Neural crest cell (in vitro differentiated cells): ENCODE results near the gene LST1. TPM values are rescaled to one million over a fixed set of nuclear protein-coding genes. Genes with fewer than 3 reads are reported as not detected.

Experiments
- DNase-seq: peaks from one replicate; pipeline ENCODE4 v3.0.0; 2021; ENCODE audit warnings: low read depth, mixed read lengths, low spot score
- H3K27ac Mint-ChIP-seq: one replicate; pipeline ENCODE4 v1.8.0; 2021; ENCODE audit warnings: mild to moderate bottlenecking, mixed read lengths; ENCODE audit not compliant: unreplicated experiment
- H3K27me3 Mint-ChIP-seq: 2 replicates; pipeline ENCODE4 v1.8.0; 2021; ENCODE audit warnings: low read depth, mild to moderate bottlenecking, mixed read lengths
- H3K36me3 Mint-ChIP-seq: 2 replicates; pipeline ENCODE4 v1.8.0; 2021; ENCODE audit warnings: low read depth, mild to moderate bottlenecking, mixed read lengths
- H3K4me1 Mint-ChIP-seq: 2 replicates; pipeline ENCODE4 v1.8.0; 2021; ENCODE audit warnings: mixed read lengths
- H3K4me3 Mint-ChIP-seq: one replicate; pipeline ENCODE4 v1.8.0; 2021; ENCODE audit warnings: mild to moderate bottlenecking, mixed read lengths
- H3K9me3 Mint-ChIP-seq: 2 replicates; pipeline ENCODE4 v1.8.0; 2021; ENCODE audit warnings: mixed read lengths
- total RNA-seq: library from RNA; stranded (reverse); gene quantifications from 2 replicates; pipeline ENCODE4 v1.2.1, GENCODE V29; 2021
- TF ChIP-seq, protein P1 (sequence below): fragments of 200-600 bp; sonication (generic); conservative IDR thresholded peaks from 2 replicates; pipeline ENCODE4 v1.5.0; 2021; ENCODE audit warnings: antibody characterized with exemption, mild to moderate bottlenecking

LST1 gene
- total RNA-seq, 1 donor from 2014 or later, result not detected

- Mint-ChIP-seq H3K27me3 (no peaks in the 10 kb centered on the region), H3K36me3 (peaks cover 2% of the 10 kb centered on the region), H3K4me3 (no peak within 1 kb of the TSS), H3K27ac (peak within 1 kb of the TSS; percentile 19), H3K4me1 (peaks cover 8% of the 10 kb centered on the region), H3K9me3 (no peaks in the 10 kb centered on the region)
- no peak for DNase-seq
- TF ChIP-seq, protein P1, sequence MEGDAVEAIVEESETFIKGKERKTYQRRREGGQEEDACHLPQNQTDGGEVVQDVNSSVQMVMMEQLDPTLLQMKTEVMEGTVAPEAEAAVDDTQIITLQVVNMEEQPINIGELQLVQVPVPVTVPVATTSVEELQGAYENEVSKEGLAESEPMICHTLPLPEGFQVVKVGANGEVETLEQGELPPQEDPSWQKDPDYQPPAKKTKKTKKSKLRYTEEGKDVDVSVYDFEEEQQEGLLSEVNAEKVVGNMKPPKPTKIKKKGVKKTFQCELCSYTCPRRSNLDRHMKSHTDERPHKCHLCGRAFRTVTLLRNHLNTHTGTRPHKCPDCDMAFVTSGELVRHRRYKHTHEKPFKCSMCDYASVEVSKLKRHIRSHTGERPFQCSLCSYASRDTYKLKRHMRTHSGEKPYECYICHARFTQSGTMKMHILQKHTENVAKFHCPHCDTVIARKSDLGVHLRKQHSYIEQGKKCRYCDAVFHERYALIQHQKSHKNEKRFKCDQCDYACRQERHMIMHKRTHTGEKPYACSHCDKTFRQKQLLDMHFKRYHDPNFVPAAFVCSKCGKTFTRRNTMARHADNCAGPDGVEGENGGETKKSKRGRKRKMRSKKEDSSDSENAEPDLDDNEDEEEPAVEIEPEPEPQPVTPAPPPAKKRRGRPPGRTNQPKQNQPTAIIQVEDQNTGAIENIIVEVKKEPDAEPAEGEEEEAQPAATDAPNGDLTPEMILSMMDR, result no peak
Observed at GRCh38 chr6:31614684-31615578, 28.9 kb downstream of the LST1 start, which contains the start of gene AIF1. Gene AIF1, plus strand, starts transcription at chr6:31615234. Its CDS starts 96 bp downstream, at chr6:31615330.

- Mint-ChIP-seq H3K4me1 (peaks cover 13% of the 10 kb centered on the region), H3K27ac (no peak overlapping the region), H3K27me3 (no peaks in the 10 kb centered on the region), H3K36me3 (peaks cover 2% of the 10 kb centered on the region), H3K4me3 (no peak overlapping the region), H3K9me3 (no peaks in the 10 kb centered on the region)
- no peak for DNase-seq
- TF ChIP-seq, protein P1, result no peak
Observed at GRCh38 chr6:31615748-31616147, 29.7 kb downstream of the LST1 start.

DNA sequence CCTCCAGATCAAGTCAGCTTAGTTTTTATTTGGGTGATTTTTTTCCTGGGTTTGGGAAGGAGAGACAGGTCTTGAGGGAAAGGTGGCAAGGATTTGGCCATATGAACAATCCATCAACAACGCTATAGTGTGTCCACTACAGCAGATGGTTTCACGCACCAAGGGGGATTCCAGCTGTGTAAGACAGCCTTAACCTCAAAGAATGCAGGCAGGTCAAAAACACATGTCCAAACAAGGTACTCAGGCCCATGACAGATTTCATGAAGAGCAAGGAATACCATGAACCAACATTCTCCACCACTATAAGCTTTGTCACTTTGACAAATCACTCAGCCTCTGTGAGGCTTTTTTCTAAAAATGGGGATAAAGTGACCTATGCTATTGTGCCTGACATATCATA, 30.9 kb downstream of the LST1 start:
- Mint-ChIP-seq H3K9me3 (no peaks in the 10 kb centered on the region), H3K36me3 (peaks cover 7% of the 10 kb centered on the region), H3K4me1 (peaks cover 22% of the 10 kb centered on the region), H3K27ac (no peak overlapping the region), H3K4me3 (peak overlapping the region; percentile 71), H3K27me3 (no peaks in the 10 kb centered on the region)
- TF ChIP-seq, protein P1, result no peak
- DNase-seq, result no peak

GRCh38 chr6:31619805-31620585, 33.9 kb downstream of the LST1 start:
- Mint-ChIP-seq H3K4me1 (peaks cover 35% of the 10 kb centered on the region), H3K27me3 (no peaks in the 10 kb centered on the region), H3K9me3 (no peaks in the 10 kb centered on the region), H3K4me3 (peak overlapping the region; percentile 89), H3K27ac (peak overlapping the region; percentile 96), H3K36me3 (peaks cover 19% of the 10 kb centered on the region)
- TF ChIP-seq, protein P1, result no peak
- peak; percentile 91 for DNase-seq

DNA sequence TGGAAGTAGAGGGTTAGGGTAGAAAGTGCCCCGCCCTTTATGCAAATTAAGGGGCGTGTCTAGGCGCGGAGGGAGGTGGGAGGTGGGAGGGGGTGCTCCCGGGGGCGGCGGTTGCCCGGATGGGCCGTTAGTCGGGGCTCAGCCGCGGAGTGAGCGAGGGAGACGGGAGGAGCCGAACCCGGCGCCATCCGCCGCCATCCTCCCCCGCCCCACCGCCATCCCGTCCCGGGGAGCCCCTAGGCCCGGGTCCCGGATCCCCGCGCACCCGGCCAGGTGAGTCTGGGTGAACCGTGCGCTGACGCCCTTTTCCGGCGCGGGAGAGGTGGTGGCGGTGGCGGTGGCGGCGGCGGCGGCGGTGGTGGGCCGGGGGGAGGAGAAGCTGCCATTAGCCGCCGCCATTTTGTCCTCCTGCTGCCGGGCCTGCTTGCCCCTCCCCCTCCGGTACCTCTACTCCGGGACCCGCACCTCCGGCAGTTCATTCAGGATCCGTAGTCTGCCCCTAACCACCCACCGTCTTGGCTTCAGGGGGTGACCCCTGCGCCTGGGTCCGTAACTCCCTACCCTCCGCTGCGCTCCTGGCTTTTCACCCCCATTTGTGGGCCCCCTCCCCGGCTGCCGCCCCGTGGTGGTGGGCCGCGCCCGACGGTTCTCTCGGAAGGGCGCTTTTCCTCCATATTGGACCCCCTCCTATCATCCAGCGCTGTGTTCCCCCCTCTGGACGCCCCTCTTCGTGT, 34.7 kb downstream of the LST1 start, which contains the start of gene PRRC2A:
PRRC2A (plus strand) TSS at position 130 of the 734 bp plus-strand sequence. CDS start 2,075 bp downstream, outside the sequence.
- Mint-ChIP-seq H3K4me3 (peak within 1 kb of the TSS; percentile 96), H3K27ac (peak within 1 kb of the TSS; percentile 97), H3K36me3 (peaks cover 23% of the 10 kb centered on the region), H3K9me3 (no peaks in the 10 kb centered on the region), H3K27me3 (no peaks in the 10 kb centered on the region), H3K4me1 (peaks cover 35% of the 10 kb centered on the region)
- DNase-seq, result peak; percentile 74
- TF ChIP-seq, protein P1, result no peak
